HCT116 (cell line): ENCODE data around the gene RBM19. TPM values are rescaled to one million over a fixed set of nuclear protein-coding genes. Genes with fewer than 3 reads are reported as not detected.

Experiments
- ATAC-seq: fragments of 200-7000 bp; cut with Tn5 transposase; 2 replicates; pipeline ENCODE4 v1.9.1; 2020; ENCODE audit warnings: mild to moderate bottlenecking, moderate library complexity
- BruUV-seq: library from RNA; stranded (reverse); fragments of 400-500 nt; replicated peaks from 2 replicates; lab custom pipeline; 2021; lab: Mats Ljungman, UMichigan
- CTCF ChIA-PET: fragments of 300-600 bp; sonication (Branson Sonifier 250); formaldehyde crosslinking; loops from one replicate; lab custom pipeline; 2021; ENCODE audit warnings: antibody characterized with exemption; lab: Charles Lee
- POLR2A ChIA-PET: fragments of 300-600, 350-600 bp; sonication (Branson Sonifier 250); formaldehyde crosslinking; loops from one replicate; lab custom pipeline; 2021; ENCODE audit warnings: antibody characterized with exemption; lab: Charles Lee
- RAD21 ChIA-PET, 2 experiments: fragments of 300-600 bp; sonication (Branson Sonifier 250); formaldehyde crosslinking; loops; one replicate each; lab custom pipeline; 2023; ENCODE audit warnings: low total read pairs in 2 of 2; ENCODE audit not compliant: uncharacterized antibody in 2 of 2, unreplicated experiment in 2 of 2, low non-redundant PET in 1 of 2; lab: Charles Lee
- DNase-seq: peaks from one replicate; pipeline ENCODE4 v3.0.0-alpha.2; 2010; ENCODE audit warnings: low read depth, low spot score
- H2AFZ ChIP-seq: fragments of 200-600 bp; shearing (Covaris generic), sonication (generic); 2 replicates; pipeline ENCODE4 v1.6.1; 2017; ENCODE audit warnings: low read depth, mixed run types, mixed read lengths, antibody characterized with exemption, low read length; ENCODE audit not compliant: poor library complexity, severe bottlenecking
- H3K27ac ChIP-seq: 2 replicates; pipeline ENCODE4 v1.5.1; 2012; ENCODE audit warnings: low read depth, low read length
- H3K27me3 ChIP-seq: fragments of 200-600 bp; sonication (generic); 2 replicates; pipeline ENCODE4 v1.6.1; 2016; ENCODE audit warnings: mixed run types, low read length, mixed read lengths; ENCODE audit not compliant: insufficient read depth
- H3K36me3 ChIP-seq, 2 experiments: fragments of 200-500 bp in 1 of 2; fragments of 200-600 bp in 1 of 2; sonication (Bioruptor generic) in 1 of 2; sonication (generic) in 1 of 2; 2 replicates each; pipeline versions ENCODE4 v1.5.1 to v1.6.1; 2014 to 2016; ENCODE audit warnings: low read length in 2 of 2, inconsistent platforms in 1 of 2, mixed read lengths in 1 of 2, mixed run types in 1 of 2; ENCODE audit not compliant: insufficient read depth in 2 of 2, control insufficient read depth in 1 of 2
- H3K4me1 ChIP-seq, 2 experiments: fragments of 200-600 bp in 1 of 2; sonication (generic) in 1 of 2; 2 replicates each; pipeline versions ENCODE4 v1.5.1 to v1.6.1; 2012 to 2017; ENCODE audit warnings: low read length in 2 of 2, inconsistent platforms in 1 of 2, mild to moderate bottlenecking in 1 of 2, mixed read lengths in 1 of 2, mixed run types in 1 of 2, moderate library complexity in 1 of 2; ENCODE audit not compliant: insufficient read depth in 2 of 2, control insufficient read depth in 1 of 2
- H3K4me2 ChIP-seq: fragments of 200-600 bp; sonication (generic); 2 replicates; pipeline ENCODE4 v1.6.1; 2017; ENCODE audit warnings: mixed run types, low read length, mixed read lengths
- H3K4me3 ChIP-seq, 2 experiments: fragments of 200-600 bp in 1 of 2; sonication (generic) in 1 of 2; replicated peaks in 1 of 2; 2 replicates each; pipeline ENCODE4 v1.5.1; 2011 to 2016; ENCODE audit warnings: low read length in 2 of 2, control low read depth in 1 of 2, low read depth in 1 of 2, mild to moderate bottlenecking in 1 of 2, mixed read lengths in 1 of 2, mixed run types in 1 of 2
- H3K79me2 ChIP-seq: fragments of 200-600 bp; sonication (generic); 2 replicates; pipeline ENCODE4 v1.6.1; 2017; ENCODE audit warnings: mild to moderate bottlenecking, mixed run types, low read length, moderate library complexity, mixed read lengths; ENCODE audit not compliant: insufficient read depth
- H3K9ac ChIP-seq: fragments of 200-600 bp; sonication (generic); 2 replicates; pipeline ENCODE4 v1.6.1; 2016; ENCODE audit warnings: low read length, mixed read lengths
- H3K9me2 ChIP-seq: fragments of 200-600 bp; sonication (generic), shearing (Covaris generic); 2 replicates; pipeline ENCODE4 v1.6.1; 2017; ENCODE audit warnings: mixed run types, mild to moderate bottlenecking, moderate library complexity; ENCODE audit not compliant: insufficient read depth
- H3K9me3 ChIP-seq, 2 experiments: fragments of 200-500 bp in 1 of 2; fragments of 200-600 bp in 1 of 2; sonication (Bioruptor generic) in 1 of 2; sonication (generic) in 1 of 2; 2 replicates each; pipeline ENCODE4 v1.6.1; 2014 to 2017; ENCODE audit warnings: low read length in 2 of 2, mixed read lengths in 2 of 2, inconsistent platforms in 1 of 2, low read depth in 1 of 2, mild to moderate bottlenecking in 1 of 2, mixed run types in 1 of 2, moderate library complexity in 1 of 2; ENCODE audit not compliant: control insufficient read depth in 1 of 2, insufficient read depth in 1 of 2
- H4K20me1 ChIP-seq: fragments of 200-600 bp; sonication (generic), shearing (Covaris generic); 2 replicates; pipeline ENCODE4 v1.6.1; 2017; ENCODE audit warnings: mixed run types, mild to moderate bottlenecking, moderate library complexity; ENCODE audit not compliant: insufficient read depth
- CBX3 ChIP-seq: IDR thresholded peaks from 2 replicates; pipeline ENCODE4 v1.6.1; 2012; ENCODE audit warnings: low read depth
- ELF1 ChIP-seq: IDR thresholded peaks from 2 replicates; pipeline ENCODE4 v1.6.1; 2012; ENCODE audit warnings: low read depth, borderline replicate concordance
- POLR2AphosphoS5 ChIP-seq: IDR thresholded peaks from 2 replicates; pipeline ENCODE4 v1.6.1; 2011; ENCODE audit warnings: mild to moderate bottlenecking, low read depth, low read length, moderate library complexity
- RAD21 ChIP-seq: IDR thresholded peaks from 2 replicates; pipeline ENCODE4 v1.6.1; 2012; ENCODE audit warnings: low read depth, mild to moderate bottlenecking
- SIN3A ChIP-seq: IDR thresholded peaks from 2 replicates; pipeline ENCODE4 v1.6.1; 2012; ENCODE audit warnings: low read depth
- SP1 ChIP-seq: IDR thresholded peaks from 2 replicates; pipeline ENCODE4 v1.6.1; 2012; ENCODE audit warnings: low read depth
- TCF7L2 ChIP-seq: IDR thresholded peaks from 2 replicates; pipeline ENCODE4 v1.7.0; 2011; ENCODE audit warnings: borderline replicate concordance, inconsistent platforms; ENCODE audit not compliant: insufficient read depth, insufficient read length; ENCODE audit errors: extremely low read depth
- intact Hi-C: fragments of 100-400 bp; cut with micrococcal nuclease; formaldehyde crosslinking; loops from 2 replicates; pipeline ENCODE4 v1.10.0; 2022
- total RNA-seq: library from RNA; stranded (reverse); gene quantifications from one replicate; pipeline ENCODE4 v1.2.1, GENCODE V29; 2021; ENCODE audit not compliant: unreplicated experiment
- TF ChIP-seq, protein P1 (sequence below): IDR thresholded peaks from 2 replicates; pipeline ENCODE4 v1.6.1; 2012

RBM19 gene
- total RNA-seq, 1 experiment from 2014 or later: 30.7 TPM

DNA sequence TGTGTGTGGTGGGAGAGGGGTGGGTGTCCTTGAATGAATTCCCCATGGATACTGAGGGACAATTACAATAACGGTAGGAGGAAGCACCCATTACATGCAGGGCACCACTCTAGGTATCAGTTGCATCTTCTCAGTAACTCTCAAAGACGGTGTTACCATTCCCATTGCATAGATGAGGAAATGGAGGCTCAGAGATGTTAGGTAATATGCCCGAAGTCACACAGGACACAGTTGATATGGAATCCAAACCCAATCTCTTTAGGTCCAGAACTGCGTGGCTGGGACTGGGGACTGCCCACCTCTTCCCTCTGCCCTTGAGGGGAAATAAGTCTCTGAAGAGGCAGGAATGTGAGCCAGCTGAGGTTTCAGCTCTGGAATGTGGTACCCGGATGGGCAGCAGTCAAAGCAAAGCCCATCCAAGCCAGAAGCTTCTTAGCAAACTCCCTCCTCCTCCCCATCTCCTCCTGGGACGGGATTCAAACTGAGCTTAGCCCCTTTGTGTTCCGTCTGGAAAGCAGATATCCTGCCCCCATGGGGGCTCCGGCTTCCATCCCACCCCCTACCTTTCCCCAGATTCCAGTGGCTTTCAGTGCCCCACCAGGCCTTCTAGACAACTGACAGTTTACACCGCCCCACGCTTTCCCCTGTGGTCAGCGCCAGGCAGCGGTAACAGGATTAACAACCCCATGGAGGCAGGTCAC lies 187.5 kb downstream of the RBM19 start:
- no peak overlapping the region for H3K4me3 ChIP-seq
- H2AFZ ChIP-seq: no peak overlapping the region
- H4K20me1 ChIP-seq: no peaks in the 10 kb centered on the region
- ChIA-PET POLR2A (no interaction called here), CTCF (no interaction called here), RAD21 (no interaction called here)
- H3K4me2 ChIP-seq: no peak overlapping the region
- H3K9me2 ChIP-seq: no peaks in the 10 kb centered on the region
- no TSS peak for BruUV-seq
- no peak overlapping the region for H3K9ac ChIP-seq
- H3K27me3 ChIP-seq: no peaks in the 10 kb centered on the region
- H3K27ac ChIP-seq: no peak overlapping the region
- intact Hi-C loops: no loop called here
- peaks cover 0 to 3% of the 10 kb centered on the region in 2 experiments; a peak in 2 of 4 replicates for H3K4me1 ChIP-seq
- no peak for ATAC-seq
- TF ChIP-seq SP1 (no peak), RAD21 (no peak), SIN3A (no peak), POLR2AphosphoS5 (no peak), ELF1 (no peak)
- TF ChIP-seq, protein P1, sequence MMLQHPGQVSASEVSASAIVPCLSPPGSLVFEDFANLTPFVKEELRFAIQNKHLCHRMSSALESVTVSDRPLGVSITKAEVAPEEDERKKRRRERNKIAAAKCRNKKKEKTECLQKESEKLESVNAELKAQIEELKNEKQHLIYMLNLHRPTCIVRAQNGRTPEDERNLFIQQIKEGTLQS: no peak
- no peaks in the 10 kb centered on the region for H3K36me3 ChIP-seq
- no peak for DNase-seq
- no peaks in the 10 kb centered on the region for H3K79me2 ChIP-seq
- H3K9me3 ChIP-seq: no peaks in the 10 kb centered on the region

DNA sequence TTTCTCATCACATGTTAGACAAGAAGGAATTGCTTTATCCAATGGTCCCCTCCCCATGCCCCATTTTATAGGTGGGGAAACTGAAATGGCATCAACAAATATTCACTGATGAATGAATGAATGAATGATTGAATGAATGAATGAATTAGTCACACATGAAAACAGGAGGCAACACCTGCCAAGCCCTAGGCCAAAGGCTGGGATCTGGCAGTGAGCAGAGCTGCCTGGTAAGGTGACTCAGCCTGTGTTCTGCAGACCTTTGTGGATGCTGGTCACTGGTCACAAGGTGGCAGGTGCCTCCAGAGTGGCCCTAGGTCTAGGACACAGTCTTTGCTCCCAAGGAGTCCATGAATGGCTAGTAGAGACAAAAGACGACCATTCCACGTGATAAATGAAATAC lies 188.4 kb downstream of the RBM19 start:
- intact Hi-C loops: no loop called here
- TF ChIP-seq RAD21 (no peak), POLR2AphosphoS5 (no peak), TCF7L2 (no peak), CBX3 (no peak), SIN3A (no peak)
- Histone ChIP-seq H3K27ac (no peak overlapping the region), H3K4me2 (no peak overlapping the region), H3K4me1 (peaks cover 0 to 4% of the 10 kb centered on the region in 2 experiments; a peak in 2 of 4 replicates), H3K36me3 (no peaks in the 10 kb centered on the region), H4K20me1 (no peaks in the 10 kb centered on the region), H3K9ac (no peak overlapping the region), H3K27me3 (no peaks in the 10 kb centered on the region), H2AFZ (no peak overlapping the region), H3K79me2 (peaks cover 6% of the 10 kb centered on the region), H3K9me3 (no peaks in the 10 kb centered on the region), H3K4me3 (no peak overlapping the region), H3K9me2 (no peaks in the 10 kb centered on the region)
- ChIA-PET RAD21 (no interaction called here), CTCF (no interaction called here), POLR2A (no interaction called here)
- DNase-seq: no peak
- ATAC-seq: no peak
- no TSS peak for BruUV-seq
